Activated CD4-positive, CD25-positive, alpha-beta regulatory T cell treated with anti-CD3 and anti-CD28 coated beads, Interleukin-2, amount 50 U/mL, for 24 hours (primary cell): Measurements from ENCODE around the gene RPS19.
A peak's percentile ranks its signal among the peaks of the same experiment; 100 is the strongest.

ENCODE experiments used
- ATAC-seq, 2 donors: fragments of 150-1000 bp; cut with Tn5 transposase; one replicate each; pipeline ENCODE4 v1.10.0; 2021; ENCODE audit warnings: mild to moderate bottlenecking in 1 of 2, moderate library complexity in 1 of 2

RPS19 gene

GRCh38 chr19:41915021-41915775 is 55.1 kb downstream of the RPS19 start:
- ATAC-seq, result no peak

- no peak for ATAC-seq
Measured at GRCh38 chr19:41915776-41916414, 55.8 kb downstream of the RPS19 start.

DNA sequence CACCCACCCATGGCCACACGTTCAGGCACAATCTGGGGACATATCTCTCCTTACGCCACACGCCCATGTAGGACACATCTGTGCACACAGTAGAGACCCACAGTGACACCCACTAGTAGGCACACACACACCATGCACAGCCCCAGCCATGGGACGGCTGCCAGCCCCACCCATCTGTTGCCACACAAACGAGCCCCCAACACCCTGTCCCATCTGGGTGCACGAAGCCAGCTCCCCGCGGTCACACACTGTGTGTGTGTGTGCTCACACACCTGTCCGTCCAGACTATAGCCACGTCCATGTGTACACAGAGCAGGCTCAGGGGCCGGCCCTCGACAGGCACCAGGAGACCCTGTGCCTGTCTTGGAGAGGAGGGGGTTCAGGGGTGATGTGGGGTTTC is 57.6 kb downstream of the RPS19 start:
- ATAC-seq, result no peak

GRCh38 chr19:41918095-41918494 is 58.0 kb downstream of the RPS19 start:
- no peak for ATAC-seq

GRCh38 chr19:41918653-41919244 is 58.7 kb downstream of the RPS19 start:
- no peak for ATAC-seq

GRCh38 chr19:41919948-41920712 is 60.1 kb downstream of the RPS19 start:
- peak; percentile 29 to 34 for ATAC-seq

GRCh38 chr19:41920882-41921576 is 61.0 kb downstream of the RPS19 start:
- no peak for ATAC-seq

DNA sequence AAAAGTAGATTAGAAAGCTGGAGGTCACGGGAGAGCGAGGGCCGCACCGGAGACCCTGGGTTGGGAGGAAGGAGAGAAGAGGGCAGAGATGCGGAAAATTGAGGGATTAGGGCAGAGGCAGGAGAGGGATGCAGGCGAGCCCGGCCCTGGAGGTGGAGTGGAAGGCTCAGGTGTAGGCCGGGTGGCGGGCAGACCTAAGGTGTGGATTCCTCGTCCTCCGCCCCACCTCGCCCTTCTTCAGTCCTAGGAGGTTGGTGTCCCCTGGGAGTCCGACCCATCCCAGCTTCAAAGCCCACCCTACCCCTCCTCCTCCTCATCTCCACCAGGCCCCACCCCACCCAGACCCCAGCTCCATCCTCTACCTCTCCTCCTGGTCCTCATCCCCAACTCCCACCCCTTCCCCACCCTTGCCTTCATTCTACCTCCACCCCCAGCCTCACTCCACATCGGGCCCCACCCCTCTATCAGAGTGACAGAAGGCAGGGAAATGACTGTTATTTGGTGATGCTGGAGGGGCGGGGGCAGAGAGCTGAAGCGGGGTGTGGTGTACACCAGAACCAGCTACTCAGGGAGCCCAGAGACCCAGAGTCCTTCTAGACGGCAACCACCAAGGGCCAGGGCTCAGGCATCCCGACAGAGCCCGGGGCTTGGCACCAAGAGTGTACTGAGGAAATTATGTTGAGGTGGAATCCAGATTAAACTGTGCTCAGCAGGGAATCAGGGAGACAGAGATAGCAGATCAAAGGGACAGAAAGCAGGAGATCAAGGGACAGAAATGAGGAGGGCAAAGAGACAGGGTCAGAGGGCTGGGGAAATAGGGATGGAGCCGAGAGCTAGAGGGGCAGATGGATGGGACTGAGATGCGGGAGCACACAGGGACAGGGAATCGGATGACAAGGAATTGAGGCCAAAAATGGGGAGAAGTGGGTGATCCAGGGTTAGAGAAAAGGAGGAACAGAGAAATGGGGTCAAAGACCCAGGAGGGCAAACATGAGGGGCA is 61.8 kb downstream of the RPS19 start:
- no peak for ATAC-seq
